CD4-positive, alpha-beta T cell treated with Interleukin-6 for 4 hours (primary cell): ENCODE results near the gene GPR152.
"Not testable (repeated sequence)": the region's sequence is repeated elsewhere in the genome, so short reads cannot be mapped to it uniquely, and the experiment has no call there.

Experiments
- DNase-seq: peaks from one replicate; pipeline ENCODE4 v3.0.0-alpha.2; 2020; ENCODE audit warnings: mixed read lengths

GPR152 gene

GRCh38 chr11:67489203-67489884, 36.8 kb upstream of the GPR152 start:
- DNase-seq: no peak

- DNase-seq: no peak
These were observed 34.1 kb upstream of the GPR152 start for GRCh38 chr11:67486481-67487195.

- DNase-seq: peak; percentile 62
These were observed 33.4 kb upstream of the GPR152 start for GRCh38 chr11:67485873-67486361.

DNA sequence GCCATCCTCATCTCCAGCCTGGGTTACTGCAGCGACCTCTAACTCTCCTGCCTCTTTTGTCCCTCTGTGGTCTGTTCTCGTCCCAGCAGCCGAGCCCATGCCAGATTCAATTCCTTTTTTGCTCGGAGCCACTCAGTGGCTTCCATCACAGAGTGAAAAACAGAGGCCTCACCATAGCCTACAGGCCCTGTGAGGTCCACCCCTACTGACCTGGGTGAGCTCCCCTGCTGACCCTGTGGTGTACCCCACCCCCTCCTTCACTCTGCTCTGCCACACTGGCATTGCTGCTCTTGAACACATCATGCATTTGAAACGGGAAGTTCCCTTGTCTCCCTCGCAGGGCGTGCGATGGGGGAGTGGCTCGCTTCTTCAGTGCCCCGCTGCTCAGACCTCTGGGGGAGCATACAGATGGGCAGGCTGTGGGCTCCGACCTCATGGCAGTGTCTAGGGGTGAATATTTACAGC, 32.4 kb upstream of the GPR152 start:
- peak; percentile 65 for DNase-seq

DNA sequence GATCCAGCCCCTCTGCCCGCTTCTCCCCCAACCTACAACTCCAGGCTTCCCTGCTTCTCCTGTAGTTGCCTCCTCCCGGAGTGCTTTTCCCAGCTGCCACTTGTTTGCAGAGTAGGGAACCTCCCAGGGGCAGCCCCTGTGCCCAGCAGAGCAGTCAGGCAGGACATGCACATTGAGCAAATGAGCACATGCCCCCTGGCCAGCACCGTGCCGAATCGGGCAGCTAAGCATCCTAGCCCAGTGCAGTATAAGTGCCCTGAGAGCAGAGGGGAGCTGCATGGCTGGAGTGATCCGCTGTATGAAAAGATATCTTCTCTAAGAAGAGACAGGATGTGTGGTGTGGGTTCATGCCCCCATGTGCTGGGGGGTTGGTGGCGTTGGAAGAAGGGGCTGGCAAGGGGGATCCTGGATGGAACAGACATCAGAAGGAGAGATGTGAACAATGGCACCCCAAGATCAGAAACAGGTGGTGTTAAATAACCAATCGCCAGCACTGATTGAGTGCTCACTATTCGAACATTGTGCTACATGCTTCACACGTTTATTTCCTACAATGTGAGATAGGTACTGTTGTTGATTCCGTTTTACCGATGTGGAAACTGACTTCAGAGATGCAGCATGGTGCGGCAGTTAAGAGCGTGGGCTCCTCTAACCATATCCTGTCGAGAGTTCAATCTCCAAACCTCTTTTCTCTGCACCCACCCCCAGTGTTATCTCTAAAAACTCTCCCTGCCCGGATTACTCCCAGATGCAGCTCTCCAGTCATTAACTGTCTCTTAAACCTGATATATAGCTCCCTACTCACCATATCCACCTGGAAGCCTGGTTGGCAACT, 31.5 kb upstream of the GPR152 start:
- peak; percentile 61 for DNase-seq

- peak; percentile 97 for DNase-seq
These were observed 30.6 kb upstream of the GPR152 start, which contains the start of gene AIP for GRCh38 chr11:67482827-67483798. Gene AIP (plus strand): TSS chr11:67483026. CDS start chr11:67483159, 133 bp downstream.

GRCh38 chr11:67482275-67482826, 29.8 kb upstream of the GPR152 start:
- peak; percentile 22 for DNase-seq

GRCh38 chr11:67477344-67478050, 25.0 kb upstream of the GPR152 start:
- DNase-seq: not testable (repeated sequence)

DNA sequence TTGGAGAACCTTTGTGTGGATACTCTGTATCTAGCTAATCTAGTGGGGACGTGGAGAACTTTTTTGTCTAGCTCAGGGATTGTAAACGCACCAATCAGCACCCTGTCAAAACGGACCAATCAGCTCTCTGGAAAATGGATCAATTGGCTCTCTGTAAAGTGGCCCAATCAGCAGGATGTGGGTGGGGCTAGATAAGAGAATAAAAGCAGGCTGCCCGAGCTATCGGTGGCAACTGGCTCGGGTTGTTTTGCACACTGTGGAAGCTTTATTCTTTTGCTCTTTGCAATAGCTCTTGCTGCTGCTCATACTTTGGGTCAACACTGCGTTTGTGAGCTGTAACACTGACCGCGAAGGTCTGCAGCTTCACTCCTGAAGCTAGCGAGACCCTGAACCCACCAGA, 24.2 kb upstream of the GPR152 start:
- not testable (repeated sequence) for DNase-seq

DNA sequence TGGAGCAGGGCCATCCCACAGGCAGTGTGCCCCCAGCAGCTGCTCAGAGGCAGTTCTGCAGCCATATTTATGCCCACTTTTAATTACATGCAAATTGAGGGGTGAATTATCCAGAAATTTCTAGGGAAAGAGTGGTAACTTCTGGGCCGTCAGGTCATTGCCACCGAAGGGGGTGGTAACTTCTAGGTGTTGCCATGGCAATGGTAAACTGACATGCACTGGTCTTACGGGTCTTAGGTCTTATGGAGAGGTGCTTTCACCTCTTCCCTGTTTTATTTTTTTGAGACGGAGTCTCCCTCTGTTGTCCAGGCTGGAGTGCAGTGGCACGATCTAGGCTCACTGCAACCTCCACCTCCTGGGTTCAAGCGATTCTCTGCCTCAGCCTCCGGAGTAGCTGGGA, 20.4 kb upstream of the GPR152 start:
- no peak for DNase-seq

DNA sequence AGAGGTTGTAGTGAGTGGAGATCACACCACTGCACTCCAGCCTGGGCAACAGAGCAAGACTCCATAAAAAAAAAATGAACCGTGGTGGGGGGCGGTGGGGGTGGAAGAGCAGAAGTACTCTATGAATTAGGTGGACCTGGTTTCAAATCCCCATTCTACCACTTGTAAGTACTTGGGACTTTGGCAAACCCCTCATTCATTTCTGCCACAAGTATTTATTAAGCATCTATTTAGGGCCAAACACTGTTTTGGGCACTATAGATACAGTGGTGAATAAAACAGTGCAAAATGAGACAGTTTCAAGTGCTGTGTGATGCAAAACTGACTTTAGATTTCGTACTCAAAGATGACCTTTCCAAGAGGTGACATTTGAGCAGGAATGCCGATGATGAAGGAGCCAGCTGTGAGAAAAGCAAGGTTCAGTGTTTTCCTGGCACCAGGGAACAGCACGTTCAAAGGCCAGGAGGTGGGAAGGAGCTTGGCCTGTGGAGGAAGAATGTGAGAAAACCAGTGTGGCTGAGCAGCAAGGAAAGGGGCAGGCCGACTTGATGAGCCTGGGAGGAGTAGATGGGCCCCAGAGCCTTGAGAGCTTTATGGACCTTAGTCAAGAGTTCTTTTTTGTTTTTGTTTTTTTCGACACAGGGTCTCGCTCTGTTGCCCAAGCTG, 17.9 kb upstream of the GPR152 start:
- DNase-seq: no peak

- DNase-seq: no peak
These were observed 16.9 kb upstream of the GPR152 start for GRCh38 chr11:67469508-67469811.

DNA sequence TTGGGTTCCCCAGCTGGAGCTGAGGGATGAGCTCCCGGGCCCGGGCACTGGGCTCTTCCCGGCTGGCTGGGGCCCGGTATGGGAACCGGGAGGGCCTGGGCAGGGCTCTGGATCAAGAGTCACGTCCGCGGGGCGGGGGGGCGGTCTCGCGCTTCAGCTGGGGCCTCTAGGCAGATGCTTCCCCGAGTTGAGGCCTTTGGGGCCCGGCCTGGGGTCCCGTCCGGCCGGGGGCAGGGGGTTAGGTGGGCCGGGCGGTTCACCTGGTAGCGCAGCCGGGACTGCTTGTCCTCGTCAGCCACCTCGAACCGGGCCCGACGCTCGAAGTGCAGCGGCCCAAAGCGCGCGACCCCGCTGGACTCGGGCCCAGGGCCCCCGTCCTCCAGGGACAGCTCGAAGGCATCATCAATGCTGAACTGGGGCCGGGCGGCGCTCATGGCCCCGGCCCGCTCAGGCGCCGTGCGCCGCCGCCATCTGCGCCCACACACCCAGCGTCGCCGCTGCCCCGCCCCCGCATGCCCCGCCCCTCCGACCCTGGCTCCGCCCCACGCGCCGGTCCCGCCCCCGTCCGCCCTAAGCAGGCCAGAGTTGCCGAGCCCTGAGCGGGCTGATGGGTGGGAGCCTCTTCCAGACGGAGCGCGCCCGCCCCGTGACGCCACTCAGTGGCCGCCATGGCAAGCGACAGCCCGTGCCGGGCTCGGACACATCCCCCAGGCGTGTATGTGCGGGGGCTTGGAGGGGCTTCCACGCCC, 16.4 kb upstream of the GPR152 start, which contains the start of gene TMEM134:
TMEM134 (minus strand) TSS at position 493 of the 749 bp plus-strand sequence; CDS start at position 434, 59 bp downstream.
- peak; percentile 93 for DNase-seq

DNA sequence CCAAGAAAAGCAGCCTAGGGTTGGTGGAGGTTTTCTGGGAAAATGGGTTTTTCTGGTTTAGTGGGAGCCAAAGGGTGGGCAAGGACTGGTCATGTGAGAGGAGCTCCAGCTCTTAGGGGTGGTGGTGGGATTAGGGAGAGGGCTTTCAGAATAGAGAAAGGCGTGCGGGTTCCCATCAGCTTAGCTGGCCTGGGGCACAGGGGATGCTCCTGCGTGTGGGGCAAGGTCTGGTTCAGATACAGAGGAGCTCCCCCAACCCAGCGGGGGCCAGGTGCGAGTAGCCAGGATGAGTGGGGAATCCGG, 15.9 kb upstream of the GPR152 start:
- DNase-seq: peak; percentile 31

GRCh38 chr11:67468056-67468455, 15.5 kb upstream of the GPR152 start:
- DNase-seq: peak; percentile 37

DNA sequence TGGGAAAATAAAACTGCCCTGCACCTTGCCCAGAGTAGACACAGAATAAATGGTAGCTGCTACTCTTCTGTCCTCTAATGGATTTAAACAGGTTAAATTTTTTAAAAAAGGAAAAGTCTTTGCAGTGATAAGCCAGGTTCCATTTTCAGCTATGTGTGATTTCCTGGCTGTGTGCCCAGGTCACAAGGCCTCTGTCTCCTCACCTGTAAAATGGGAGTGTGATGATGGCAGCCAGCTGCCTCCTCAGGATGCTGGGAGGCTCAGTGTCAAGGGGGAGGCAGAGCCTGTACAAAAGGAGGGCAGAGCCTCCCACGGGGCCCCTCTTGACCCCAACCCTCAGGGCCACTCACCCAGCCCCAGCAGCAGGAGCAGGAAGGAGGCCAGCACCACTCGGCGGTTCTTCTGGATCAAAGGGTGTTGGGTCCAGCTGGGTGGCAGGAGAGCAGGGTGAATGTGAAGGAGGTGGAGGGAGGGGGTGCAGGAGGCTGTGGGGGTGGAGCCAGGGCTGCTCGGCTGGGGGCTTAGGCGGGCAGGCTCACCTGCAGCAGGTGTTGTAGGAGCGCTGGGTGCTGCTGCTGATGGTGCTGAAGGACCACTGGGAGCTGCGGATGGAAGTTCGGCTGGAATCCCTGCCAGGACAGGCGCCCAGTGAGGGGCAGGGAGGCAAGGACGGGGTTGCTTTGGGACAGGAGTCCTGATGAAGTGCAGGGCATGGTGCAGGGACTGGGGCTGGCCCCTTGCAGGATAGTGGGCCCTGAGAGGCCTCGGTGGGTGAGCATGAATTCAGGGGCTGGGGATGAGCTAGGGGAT, 14.6 kb upstream of the GPR152 start:
- no peak for DNase-seq

- DNase-seq: no peak
These were observed 13.8 kb upstream of the GPR152 start for GRCh38 chr11:67466367-67466766.

DNA sequence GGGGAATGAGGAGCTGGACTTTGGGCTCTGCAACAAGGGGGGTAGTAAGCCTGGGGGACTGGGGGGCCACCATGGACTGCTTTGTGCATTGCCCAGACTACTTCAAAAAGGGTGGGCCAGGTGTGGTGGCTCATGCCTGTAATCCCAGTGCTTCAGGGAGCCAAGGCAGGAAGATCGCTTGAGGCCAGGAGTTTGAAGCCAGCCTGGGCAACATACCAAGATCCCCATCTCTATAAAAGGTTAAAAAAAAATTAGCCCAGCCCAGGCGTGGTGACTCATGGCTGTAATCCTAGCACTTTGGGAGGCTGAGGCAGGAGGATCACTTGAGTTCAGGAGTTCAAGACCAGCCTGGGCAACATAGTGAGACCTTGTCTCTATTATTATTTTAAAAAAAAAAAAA, 13.0 kb upstream of the GPR152 start:
- DNase-seq: not testable (repeated sequence)

DNA sequence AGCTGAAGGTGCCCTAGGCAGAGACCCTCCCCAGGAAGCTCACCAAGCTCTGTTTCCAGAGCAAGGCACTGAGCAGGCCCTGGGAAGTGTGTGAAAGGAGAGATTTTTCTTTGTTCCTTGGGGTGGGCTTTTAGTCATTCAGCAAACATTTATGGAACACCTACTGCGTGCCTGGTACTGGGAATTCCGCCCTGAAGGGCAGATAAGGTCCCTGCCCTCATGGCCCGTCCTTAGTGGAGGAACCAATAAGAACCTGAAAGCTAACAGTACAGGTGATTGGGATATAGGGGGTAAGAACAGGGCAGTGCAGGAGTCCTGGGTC, 12.6 kb upstream of the GPR152 start:
- no peak for DNase-seq
